ENCODE measurements around the gene LGALS16.

DNA sequence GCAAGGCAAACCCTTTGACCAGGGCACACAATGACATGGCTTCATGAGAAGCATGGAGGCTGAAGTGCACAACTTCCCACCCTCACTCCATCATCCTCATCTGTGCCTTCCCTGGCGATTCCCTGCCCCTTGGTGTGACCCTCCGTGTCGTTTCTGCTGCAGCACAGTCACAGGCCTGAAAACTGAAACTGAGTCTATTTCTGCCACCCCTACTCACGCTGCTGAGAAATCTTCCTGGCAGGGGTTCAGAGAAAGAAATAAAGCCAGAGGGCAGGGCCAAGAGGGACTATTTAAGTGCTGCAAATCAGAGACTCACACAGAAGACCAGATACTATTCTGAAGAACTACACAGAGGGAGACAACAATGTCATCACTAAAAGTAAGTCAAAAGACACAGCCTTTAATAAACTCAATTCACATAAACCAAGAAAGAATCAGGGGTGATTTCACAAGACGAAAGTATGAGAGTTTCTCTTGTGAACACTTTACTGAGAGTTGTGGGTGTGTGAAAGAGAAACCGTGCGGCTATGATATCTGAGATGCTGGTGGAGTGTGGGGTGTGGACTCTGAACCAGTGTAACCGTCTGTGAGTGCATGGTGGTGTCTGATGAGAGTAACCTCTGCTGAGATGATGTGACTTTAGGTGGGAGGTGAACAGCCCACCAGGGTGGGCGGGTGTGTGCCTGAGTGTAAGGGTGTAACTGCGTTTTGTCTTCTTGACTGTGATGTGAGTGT lies 23.5 kb downstream of the LGALS16 start:
- TF ChIP-seq RAD21 (IDR thresholded peaks at IDR 0.05; ENCODE audit: low read depth) = no peak
- TF ChIP-seq EZH2phosphoT487 (IDR thresholded peaks at IDR 0.05; ENCODE audit: borderline replicate concordance) = no peak
- TF ChIP-seq, protein P1, sequence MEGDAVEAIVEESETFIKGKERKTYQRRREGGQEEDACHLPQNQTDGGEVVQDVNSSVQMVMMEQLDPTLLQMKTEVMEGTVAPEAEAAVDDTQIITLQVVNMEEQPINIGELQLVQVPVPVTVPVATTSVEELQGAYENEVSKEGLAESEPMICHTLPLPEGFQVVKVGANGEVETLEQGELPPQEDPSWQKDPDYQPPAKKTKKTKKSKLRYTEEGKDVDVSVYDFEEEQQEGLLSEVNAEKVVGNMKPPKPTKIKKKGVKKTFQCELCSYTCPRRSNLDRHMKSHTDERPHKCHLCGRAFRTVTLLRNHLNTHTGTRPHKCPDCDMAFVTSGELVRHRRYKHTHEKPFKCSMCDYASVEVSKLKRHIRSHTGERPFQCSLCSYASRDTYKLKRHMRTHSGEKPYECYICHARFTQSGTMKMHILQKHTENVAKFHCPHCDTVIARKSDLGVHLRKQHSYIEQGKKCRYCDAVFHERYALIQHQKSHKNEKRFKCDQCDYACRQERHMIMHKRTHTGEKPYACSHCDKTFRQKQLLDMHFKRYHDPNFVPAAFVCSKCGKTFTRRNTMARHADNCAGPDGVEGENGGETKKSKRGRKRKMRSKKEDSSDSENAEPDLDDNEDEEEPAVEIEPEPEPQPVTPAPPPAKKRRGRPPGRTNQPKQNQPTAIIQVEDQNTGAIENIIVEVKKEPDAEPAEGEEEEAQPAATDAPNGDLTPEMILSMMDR (IDR thresholded peaks at IDR 0.05 in 2 of 3, conservative IDR thresholded peaks at IDR 0.05 in 1 of 3; ENCODE audit: borderline replicate concordance in 1 of 3, insufficient read depth in 1 of 3, low read depth in 2 of 3, low read length in 2 of 3) = no peak
- TF ChIP-seq POLR2A (IDR thresholded peaks at IDR 0.05; ENCODE audit: borderline replicate concordance, extremely low read depth, insufficient read depth, insufficient read length) = no peak
- TF ChIP-seq YY1 (IDR thresholded peaks at IDR 0.05; ENCODE audit: extremely low read depth, insufficient replicate concordance, low read depth, low read length) = no peak
- no peak for TF ChIP-seq EZH2 (IDR thresholded peaks at IDR 0.05)
- no peak for TF ChIP-seq ELF1 (IDR thresholded peaks at IDR 0.05; ENCODE audit: borderline replicate concordance, low read depth)
- TF ChIP-seq, protein P2, sequence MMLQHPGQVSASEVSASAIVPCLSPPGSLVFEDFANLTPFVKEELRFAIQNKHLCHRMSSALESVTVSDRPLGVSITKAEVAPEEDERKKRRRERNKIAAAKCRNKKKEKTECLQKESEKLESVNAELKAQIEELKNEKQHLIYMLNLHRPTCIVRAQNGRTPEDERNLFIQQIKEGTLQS (IDR thresholded peaks at IDR 0.05) = no peak

Data from HCT116 (cell line).